ENCODE data around the gene CUL5.

Gene CUL5

DNA sequence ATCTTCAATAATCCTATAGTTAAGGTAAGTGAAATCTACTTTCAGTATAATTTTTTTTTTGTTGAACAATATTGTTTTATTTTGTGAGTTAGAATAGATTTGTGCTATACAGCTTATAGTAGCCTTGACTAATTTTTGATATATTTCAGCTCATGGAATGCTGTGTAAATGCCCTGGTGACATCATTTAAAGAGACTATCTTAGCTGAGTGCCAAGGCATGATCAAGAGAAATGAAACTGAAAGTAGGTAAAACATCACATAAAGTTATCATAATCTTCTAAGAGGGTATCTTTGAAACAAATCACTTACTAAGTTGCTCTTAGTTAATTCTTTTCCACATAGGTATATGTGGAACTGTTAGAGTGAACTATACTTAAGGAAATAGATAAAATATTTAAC is 61.2 kb downstream of the CUL5 start:
- H3K27ac ChIP-seq: no peak overlapping the region
- no peaks in the 10 kb centered on the region for H3K27me3 ChIP-seq (ENCODE audit: insufficient read depth, low read depth)
- H3K4me2 ChIP-seq: peak overlapping the region; percentile 49; the same call in 1 of the 2 replicates
- TF ChIP-seq CTCF (conservative IDR thresholded peaks at IDR 0.05; ENCODE audit: low read depth, low read length): no peak
- no peaks in the 10 kb centered on the region for H3K36me3 ChIP-seq (ENCODE audit: insufficient read depth)
- H4K20me1 ChIP-seq (ENCODE audit: insufficient read depth): no peaks in the 10 kb centered on the region
- H2AFZ ChIP-seq (ENCODE audit: low read depth): no peak overlapping the region
- peaks cover 12% of the 10 kb centered on the region for H3K4me1 ChIP-seq (ENCODE audit: low read depth, poor library complexity, severe bottlenecking)
- H3K79me2 ChIP-seq (ENCODE audit: insufficient read depth, low read depth): no peaks in the 10 kb centered on the region
- H3K4me3 ChIP-seq (IDR thresholded peaks at IDR 0.05; ENCODE audit: insufficient read depth, low read depth, low read length): no peak overlapping the region
- H3K9ac ChIP-seq: no peak overlapping the region

- H3K9ac ChIP-seq: no peak overlapping the region
- no peaks in the 10 kb centered on the region for H3K79me2 ChIP-seq (ENCODE audit: insufficient read depth, low read depth)
- no peak overlapping the region for H3K4me3 ChIP-seq (IDR thresholded peaks at IDR 0.05; ENCODE audit: insufficient read depth, low read depth, low read length)
- no peaks in the 10 kb centered on the region for H4K20me1 ChIP-seq (ENCODE audit: insufficient read depth)
- no peaks in the 10 kb centered on the region for H3K36me3 ChIP-seq (ENCODE audit: insufficient read depth)
- H3K27ac ChIP-seq: no peak overlapping the region
- no peak overlapping the region for H3K4me2 ChIP-seq
- no peak overlapping the region for H2AFZ ChIP-seq (ENCODE audit: low read depth)
- TF ChIP-seq CTCF (conservative IDR thresholded peaks at IDR 0.05; ENCODE audit: low read depth, low read length): no peak
- H3K27me3 ChIP-seq (ENCODE audit: insufficient read depth, low read depth): no peaks in the 10 kb centered on the region
- no peaks in the 10 kb centered on the region for H3K4me1 ChIP-seq (ENCODE audit: low read depth, poor library complexity, severe bottlenecking)
Observed at GRCh38 chr11:108084811-108085210, 76.1 kb downstream of the CUL5 start.

DNA sequence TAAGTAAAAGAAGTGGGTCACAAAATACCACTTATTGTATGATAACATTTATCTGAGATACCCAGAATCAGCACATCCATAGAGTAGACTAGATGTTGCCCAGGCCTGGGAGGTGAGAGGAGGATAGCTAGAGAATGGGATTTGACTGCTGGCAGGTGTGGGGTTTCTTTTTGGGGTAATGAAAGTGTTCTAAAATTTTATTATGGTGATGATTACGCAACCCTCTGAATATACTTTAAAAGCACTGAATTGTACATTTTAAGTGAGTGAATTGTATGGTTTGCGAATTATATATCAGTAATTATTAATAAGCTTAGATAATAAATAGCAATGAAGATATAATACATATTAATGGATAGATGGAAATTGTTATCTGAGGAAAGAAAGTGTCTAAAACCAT is 77.0 kb downstream of the CUL5 start:
- Histone ChIP-seq H3K9ac (no peak overlapping the region), H3K4me2 (no peak overlapping the region), H4K20me1 (ENCODE audit: insufficient read depth) (no peaks in the 10 kb centered on the region), H3K79me2 (ENCODE audit: insufficient read depth, low read depth) (no peaks in the 10 kb centered on the region), H3K27ac (no peak overlapping the region), H3K36me3 (ENCODE audit: insufficient read depth) (no peaks in the 10 kb centered on the region), H3K27me3 (ENCODE audit: insufficient read depth, low read depth) (no peaks in the 10 kb centered on the region), H3K4me3 (IDR thresholded peaks at IDR 0.05; ENCODE audit: insufficient read depth, low read depth, low read length) (no peak overlapping the region), H3K4me1 (ENCODE audit: low read depth, poor library complexity, severe bottlenecking) (no peaks in the 10 kb centered on the region), H2AFZ (ENCODE audit: low read depth) (no peak overlapping the region)
- TF ChIP-seq CTCF (conservative IDR thresholded peaks at IDR 0.05; ENCODE audit: low read depth, low read length): no peak

GRCh38 chr11:108092134-108092533 is 83.4 kb downstream of the CUL5 start:
- Histone ChIP-seq H3K79me2 (ENCODE audit: insufficient read depth, low read depth) (no peaks in the 10 kb centered on the region), H3K4me2 (no peak overlapping the region), H3K27ac (no peak overlapping the region), H4K20me1 (ENCODE audit: insufficient read depth) (no peaks in the 10 kb centered on the region), H3K27me3 (ENCODE audit: insufficient read depth, low read depth) (no peaks in the 10 kb centered on the region), H3K9ac (no peak overlapping the region), H3K4me3 (IDR thresholded peaks at IDR 0.05; ENCODE audit: insufficient read depth, low read depth, low read length) (no peak overlapping the region), H2AFZ (ENCODE audit: low read depth) (no peak overlapping the region), H3K36me3 (ENCODE audit: insufficient read depth) (no peaks in the 10 kb centered on the region), H3K4me1 (ENCODE audit: low read depth, poor library complexity, severe bottlenecking) (no peaks in the 10 kb centered on the region)
- no peak for TF ChIP-seq CTCF (conservative IDR thresholded peaks at IDR 0.05; ENCODE audit: low read depth, low read length)
